Pericardium fibroblast (primary cell): Measurements from ENCODE around the gene SNX25. TPM values are rescaled to one million over a fixed set of nuclear protein-coding genes. Genes with fewer than 3 reads are reported as not detected.

Experiments used
- total RNA-seq: library from RNA; depleted of rRNA; stranded (reverse); fragments of >200 nt; gene quantifications from 2 replicates; pipeline ENCODE4 v1.2.3, GENCODE V29; 2015

Gene SNX25
- 17.9 and 22.6 TPM in 2 replicates for total RNA-seq

DNA sequence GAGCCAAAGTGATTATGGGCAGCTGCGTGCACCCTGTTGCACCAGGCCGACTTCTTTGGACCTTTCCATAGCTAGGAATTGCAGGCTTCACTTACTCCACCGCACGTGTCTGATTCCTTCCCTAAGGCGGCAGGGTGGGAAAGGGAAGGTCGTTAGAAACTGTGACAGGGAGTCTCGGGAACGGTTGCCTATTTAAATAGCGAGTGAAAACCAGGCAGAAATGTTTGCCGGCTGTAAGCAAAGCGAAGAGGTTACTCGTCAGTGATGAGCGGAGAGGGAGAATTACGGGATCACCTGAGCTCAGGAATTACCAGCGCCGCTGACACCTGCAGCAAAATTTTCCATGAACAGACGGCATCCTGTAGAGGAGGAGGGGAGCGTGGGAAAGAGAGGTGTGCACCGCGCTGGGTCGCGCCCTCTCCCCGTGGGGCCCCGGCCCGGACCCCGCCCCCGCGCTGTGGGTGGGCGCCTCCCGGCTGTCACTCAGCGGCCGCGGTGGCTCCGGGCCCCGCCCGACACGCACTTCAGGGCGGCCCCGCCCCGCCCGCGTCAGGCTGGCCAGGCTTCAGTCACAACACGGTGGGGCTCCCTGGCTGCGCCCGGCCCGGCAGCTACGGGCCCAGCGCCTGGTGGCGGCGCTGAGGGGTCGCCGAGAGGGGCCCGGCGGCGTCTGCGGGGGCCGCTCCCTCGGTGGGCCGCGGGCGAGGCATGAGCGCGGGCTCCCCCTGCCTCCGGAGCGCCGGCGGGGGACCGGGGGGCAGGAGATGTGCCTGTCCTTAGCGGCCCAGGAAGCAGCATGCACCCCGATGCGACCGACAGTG, at the start of gene SNX25:
TSS of gene SNX25 (plus strand) at position 568 of the 821 bp plus-strand sequence. CDS start at position 797, 229 bp downstream.

DNA sequence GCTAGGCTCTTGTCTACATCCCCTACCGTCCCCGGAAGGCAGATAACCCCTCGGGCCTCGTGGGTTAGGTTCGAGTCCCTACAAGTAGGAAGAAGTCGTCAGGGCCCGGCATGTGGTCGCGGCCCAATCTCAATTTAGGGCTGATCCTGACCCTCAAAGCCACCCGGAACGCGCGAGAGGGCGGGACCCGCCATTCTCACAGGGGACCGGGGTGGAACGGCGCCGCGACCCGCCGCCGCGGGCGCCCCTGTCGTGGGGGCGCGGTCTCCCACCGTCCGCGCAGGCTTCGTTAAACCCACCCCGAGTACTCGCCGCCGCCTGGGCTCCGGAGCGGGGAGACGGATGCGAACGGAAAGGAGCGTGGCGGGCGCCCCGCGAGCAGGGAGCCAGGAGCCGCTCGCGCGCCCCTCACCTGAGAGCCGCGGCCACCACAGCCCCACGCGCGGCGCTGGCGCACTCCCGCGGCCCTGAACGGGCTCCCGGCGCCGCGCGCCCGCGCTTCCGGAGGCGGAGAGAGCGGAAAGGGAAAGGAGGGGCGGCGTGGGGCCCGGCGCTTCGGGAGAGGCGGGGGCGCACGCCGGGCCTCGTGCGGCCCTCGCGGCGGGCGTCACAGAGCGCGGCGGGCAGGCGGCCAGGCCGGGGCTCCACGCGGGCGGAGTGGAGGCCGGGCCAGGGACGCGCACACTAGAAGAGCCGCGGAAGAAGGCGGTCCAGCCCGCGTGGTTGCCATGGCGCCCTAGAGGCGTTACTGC, 5.7 kb upstream of the SNX25 start, which contains the start of gene CFAP97:
TSS of gene CFAP97 (minus strand) at position 515 of the 752 bp plus-strand sequence. CDS start 12,804 bp downstream, outside the sequence.

DNA sequence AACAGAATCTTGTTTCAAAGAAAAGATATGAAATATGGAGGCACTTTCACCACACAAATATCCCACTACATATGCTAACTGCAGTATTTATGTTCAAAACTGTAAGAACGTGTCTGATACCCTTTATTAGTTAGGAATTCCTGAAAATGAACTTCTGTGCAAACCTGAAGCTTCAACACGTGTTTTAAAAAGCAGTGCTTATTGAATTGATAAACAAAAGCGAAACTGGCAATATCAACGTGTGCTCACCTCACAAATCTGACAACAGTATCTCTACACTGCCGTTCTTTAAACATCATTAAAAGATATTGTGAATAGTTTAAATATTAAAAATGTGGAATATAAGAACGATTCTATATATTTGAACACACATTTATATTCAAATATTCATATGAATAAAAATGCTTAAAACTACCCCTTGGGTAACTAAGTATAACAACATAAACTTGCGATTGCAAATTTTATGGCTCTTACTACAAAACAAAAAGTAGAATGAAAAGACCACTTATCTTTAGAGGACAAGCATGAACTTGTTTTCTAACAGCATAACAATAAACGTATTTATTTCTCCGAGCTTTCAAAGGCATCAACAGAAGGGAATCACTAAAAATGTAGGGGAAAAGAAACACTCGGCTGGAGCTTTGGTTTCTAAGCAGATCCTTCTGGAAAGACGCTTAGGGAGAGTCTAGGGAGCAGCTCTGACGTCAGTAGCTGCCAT, 186.0 kb downstream of the SNX25 start, which contains the start of gene LRP2BP:
TSS of gene LRP2BP (minus strand) at position 687 of the 718 bp plus-strand sequence. CDS start 17,738 bp downstream, outside the sequence.

DNA sequence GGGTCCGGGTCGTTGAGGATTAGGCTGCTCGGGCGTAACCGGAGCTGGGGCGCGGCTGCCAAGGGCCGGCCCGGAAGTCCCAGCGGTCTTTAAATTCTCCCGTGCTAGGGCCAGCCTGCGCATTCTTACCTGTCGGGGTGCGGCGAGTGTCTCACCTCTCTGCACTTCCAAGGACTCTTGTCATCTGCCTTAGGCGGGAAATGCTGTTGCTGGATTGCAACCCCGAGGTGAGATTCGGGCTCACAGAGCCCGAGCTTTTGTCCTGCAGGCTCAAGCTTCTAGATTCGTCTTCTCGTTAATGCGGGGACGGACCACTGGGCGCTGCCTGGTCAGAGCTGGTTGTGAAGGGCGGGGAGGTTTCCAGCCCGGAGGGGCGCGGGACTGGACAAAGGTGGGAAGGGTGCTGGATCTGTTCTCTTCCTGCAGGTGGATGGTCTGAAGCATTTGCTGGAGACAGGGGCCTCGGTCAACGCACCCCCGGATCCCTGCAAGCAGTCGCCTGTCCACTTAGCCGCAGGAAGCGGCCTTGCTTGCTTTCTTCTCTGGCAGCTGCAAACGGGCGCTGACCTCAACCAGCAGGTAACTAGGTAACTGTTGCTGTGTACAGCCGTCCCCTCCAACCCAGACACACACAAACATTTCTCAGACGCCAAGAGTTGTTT, 187.5 kb downstream of the SNX25 start, which contains the start of gene ANKRD37:
TSS of gene ANKRD37 (plus strand) at position 118 of the 662 bp plus-strand sequence. CDS start at position 201, 83 bp downstream.

Other genes with a start within 250 kb of the SNX25 start
- not detected in 2 replicates for gene HELT, start 191.1 kb upstream of the SNX25 start, total RNA-seq
- gene SLC25A4, start 66.3 kb upstream of the SNX25 start, total RNA-seq, result 3.9 and 15.5 TPM in 2 replicates
- 21.6 and 25.4 TPM in 2 replicates for gene CFAP97, start 5.6 kb upstream of the SNX25 start, total RNA-seq
- gene LRP2BP, start 186.3 kb downstream of the SNX25 start, total RNA-seq, result under 0.01 TPM in 1 of 2 replicates, not detected in the other
- 13.4 and 14.4 TPM in 2 replicates for gene ANKRD37, start 187.2 kb downstream of the SNX25 start, total RNA-seq
- gene UFSP2, start 216.4 kb downstream of the SNX25 start, total RNA-seq, result 24.9 and 34.0 TPM in 2 replicates